Epithelial cell of esophagus (primary cell): Measurements from ENCODE around the gene WDFY4.

Source experiments
- DNase-seq: peaks from one replicate; pipeline ENCODE4 v3.0.0; 2010; ENCODE audit warnings: low read depth
- H3K4me3 ChIP-seq: 2 replicates; pipeline ENCODE4 v1.5.1; 2011; ENCODE audit warnings: mild to moderate bottlenecking, low read length, control low read depth
- CTCF ChIP-seq: IDR thresholded peaks from 2 replicates; pipeline ENCODE4 v1.5.1; 2011; ENCODE audit warnings: low read depth, mild to moderate bottlenecking, low read length, control low read depth, inconsistent platforms; ENCODE audit not compliant: insufficient read depth; ENCODE audit errors: missing control alignments

Gene WDFY4

DNA sequence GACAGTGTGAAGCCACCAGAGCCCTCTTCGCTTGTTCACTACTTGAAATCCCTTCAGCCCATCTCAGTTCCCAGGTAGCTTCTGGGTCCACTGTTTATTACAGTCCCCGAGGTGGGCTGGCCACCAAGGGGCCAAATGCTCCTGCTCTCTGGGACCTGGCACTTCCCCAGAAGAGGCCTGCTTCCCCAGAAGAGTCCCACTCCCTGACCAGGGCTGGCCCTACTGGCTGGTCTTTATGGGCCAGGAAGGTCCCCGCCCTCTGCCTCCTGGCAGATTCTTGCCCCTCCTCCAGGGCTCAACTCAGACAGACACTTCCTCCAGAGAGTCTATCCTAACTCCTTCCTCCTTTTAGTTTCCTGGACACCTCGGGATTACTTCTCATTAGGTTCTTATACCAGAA lies 325.6 kb downstream of the WDFY4 start:
- H3K4me3 ChIP-seq = no peak overlapping the region
- TF ChIP-seq CTCF = no peak
- no peak for DNase-seq

DNA sequence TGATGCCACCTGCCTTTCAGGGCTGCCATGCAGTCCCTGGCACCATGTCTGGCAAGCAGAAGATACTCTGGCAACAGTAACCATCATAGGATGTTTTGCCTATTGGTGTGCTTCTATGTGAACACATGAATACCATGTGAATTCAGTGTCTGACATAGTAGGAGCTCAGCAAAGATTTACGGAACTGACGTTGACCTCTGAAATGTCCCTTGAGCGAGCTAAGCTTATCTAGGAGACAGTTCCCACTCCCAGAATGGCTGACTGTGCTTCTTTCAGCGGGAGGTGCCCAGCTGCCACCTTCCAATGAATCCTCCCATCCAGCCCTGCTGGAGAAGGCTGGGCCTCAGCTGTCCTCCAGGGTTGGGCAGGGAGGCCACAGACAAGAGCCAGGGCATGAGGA lies 326.2 kb downstream of the WDFY4 start:
- DNase-seq = no peak
- TF ChIP-seq CTCF = no peak
- no peak overlapping the region for H3K4me3 ChIP-seq

GRCh38 chr10:49011756-49012155 lies 327.1 kb downstream of the WDFY4 start:
- no peak for TF ChIP-seq CTCF

DNA sequence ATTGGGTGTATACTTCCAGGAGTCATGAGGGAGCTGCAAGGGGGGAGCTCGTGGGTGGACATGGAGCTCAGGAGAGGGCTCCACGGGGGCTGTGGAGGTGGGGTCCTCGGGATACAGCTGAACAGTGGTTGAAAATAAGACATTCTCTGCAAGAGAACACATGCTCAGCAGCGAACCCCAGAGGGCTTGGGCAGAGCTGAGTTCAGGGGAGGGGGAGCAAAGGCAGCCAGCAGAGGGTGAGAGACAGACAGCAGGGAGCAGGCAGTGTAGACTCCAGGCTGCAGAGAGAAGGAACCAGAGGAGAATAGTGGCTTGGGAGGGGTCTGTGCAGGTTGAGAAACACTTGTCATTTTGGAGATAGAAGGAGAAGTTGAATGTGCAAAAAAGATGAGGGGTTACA lies 327.9 kb downstream of the WDFY4 start:
- no peak for TF ChIP-seq CTCF
- DNase-seq = no peak
- H3K4me3 ChIP-seq = no peak overlapping the region

More at GRCh38 chr10:49011756-49012155, 327.1 kb downstream of the WDFY4 start:
- H3K4me3 ChIP-seq = no peak overlapping the region
- no peak for DNase-seq

- no peak for DNase-seq
- TF ChIP-seq CTCF = no peak
- H3K4me3 ChIP-seq = no peak overlapping the region
Measured at GRCh38 chr10:49015700-49016099, 331.0 kb downstream of the WDFY4 start.

DNA sequence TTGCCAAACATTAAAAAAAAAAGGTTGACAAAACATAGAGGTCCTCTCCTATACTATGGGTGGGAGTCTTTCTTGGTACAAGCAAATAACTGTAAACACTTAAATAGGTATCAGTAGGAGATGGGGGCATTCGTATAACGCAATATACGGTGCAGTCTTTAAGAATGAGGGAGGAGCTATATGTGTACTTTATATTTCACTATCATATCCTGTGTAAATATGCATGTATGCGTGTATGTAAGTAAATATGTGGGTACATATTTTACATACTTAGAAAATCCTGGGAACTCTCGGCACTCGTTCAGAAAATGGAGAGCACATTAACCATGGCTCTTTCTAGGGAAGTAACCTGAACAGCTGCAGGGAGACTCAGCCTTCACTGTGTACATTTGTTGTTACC lies 337.0 kb downstream of the WDFY4 start:
- DNase-seq = no peak
- no peak for TF ChIP-seq CTCF
- no peak overlapping the region for H3K4me3 ChIP-seq

- no peak for DNase-seq
- no peak overlapping the region for H3K4me3 ChIP-seq
- TF ChIP-seq CTCF = no peak
Measured at GRCh38 chr10:49023071-49023470, 338.4 kb downstream of the WDFY4 start.
